Peyer's patch (tissue), 4 donors: ENCODE data around the gene HGFAC.

Experiments used
- CTCF ChIP-seq, 6 experiments: fragments of 450-650 bp in 4 of 6; fragments of 200-600 bp in 2 of 6; sonication (generic) in 1 of 6; IDR thresholded peaks; one replicate each; pipeline ENCODE4 v1.5.1; 2017 to 2019; ENCODE audit warnings: antibody characterized with exemption in 6 of 6, mild to moderate bottlenecking in 3 of 6, moderate library complexity in 1 of 6
- POLR2A ChIP-seq, 2 donors: fragments of 450-650 bp; IDR thresholded peaks; one replicate each; pipeline ENCODE4 v1.5.1; 2017; ENCODE audit warnings: antibody characterized with exemption in 2 of 2, mild to moderate bottlenecking in 2 of 2, moderate library complexity in 2 of 2

- TF ChIP-seq CTCF (IDR thresholded peaks at IDR 0.05) (no peak), POLR2A (IDR thresholded peaks at IDR 0.05) (no peak)
Observed at GRCh38 chr4:3412257-3413020, 29.3 kb upstream of the HGFAC start.
